Neuronal stem cell (in vitro differentiated cells): ENCODE data around the gene TCHHL1.

ENCODE experiments used
- DNase-seq: peaks from one replicate; pipeline ENCODE4 v3.0.0-alpha.2; 2013; ENCODE audit warnings: low spot score
- H2AFZ ChIP-seq: one replicate; pipeline ENCODE4 v1.6.1; 2013; ENCODE audit warnings: mild to moderate bottlenecking, low read length, inconsistent platforms
- H2AK5ac ChIP-seq: 2 replicates; pipeline ENCODE4 v1.6.1; 2013; ENCODE audit warnings: low read depth, mild to moderate bottlenecking, inconsistent platforms, low read length, moderate library complexity, mixed read lengths
- H2BK120ac ChIP-seq: 2 replicates; pipeline ENCODE4 v1.6.1; 2013; ENCODE audit warnings: low read depth, mild to moderate bottlenecking, inconsistent platforms, low read length, moderate library complexity, mixed read lengths
- H2BK12ac ChIP-seq: one replicate; pipeline ENCODE4 v1.6.1; 2013; ENCODE audit warnings: low read length, inconsistent platforms
- H2BK15ac ChIP-seq: 2 replicates; pipeline ENCODE4 v1.6.1; 2013; ENCODE audit warnings: mild to moderate bottlenecking, low read length, inconsistent platforms, mixed read lengths
- H2BK5ac ChIP-seq: one replicate; pipeline ENCODE4 v1.6.1; 2013; ENCODE audit warnings: inconsistent platforms, mild to moderate bottlenecking, low read length, moderate library complexity
- H3K14ac ChIP-seq: one replicate; pipeline ENCODE4 v1.6.1; 2013; ENCODE audit warnings: low read length, inconsistent platforms
- H3K18ac ChIP-seq: 2 replicates; pipeline ENCODE4 v1.6.1; 2013; ENCODE audit warnings: low read length, inconsistent platforms
- H3K23ac ChIP-seq: 2 replicates; pipeline ENCODE4 v1.6.1; 2013; ENCODE audit warnings: low read depth, mild to moderate bottlenecking, mixed read lengths, low read length, inconsistent platforms; ENCODE audit not compliant: poor library complexity
- H3K27ac ChIP-seq: replicated peaks from 3 replicates; pipeline ENCODE4 v1.5.1; 2013; ENCODE audit warnings: low read length, inconsistent platforms
- H3K27me3 ChIP-seq, 3 experiments: 2 replicates each; pipeline ENCODE4 v1.6.1; 2013; ENCODE audit warnings: low read length in 3 of 3, mild to moderate bottlenecking in 2 of 3, inconsistent platforms in 1 of 3, low read depth in 1 of 3, mixed read lengths in 1 of 3, moderate library complexity in 1 of 3; ENCODE audit not compliant: control insufficient read depth in 3 of 3, insufficient read depth in 3 of 3
- H3K36me3 ChIP-seq, 2 donors: replicated peaks in 1 of 2; 2 replicates each; pipeline ENCODE4 v1.6.1; 2013; ENCODE audit warnings: low read length in 2 of 2; ENCODE audit not compliant: control insufficient read depth in 2 of 2, insufficient read depth in 2 of 2
- H3K4ac ChIP-seq: 2 replicates; pipeline ENCODE4 v1.6.1; 2013; ENCODE audit warnings: inconsistent platforms, mild to moderate bottlenecking, low read length, moderate library complexity
- H3K4me1 ChIP-seq, 2 donors: 1 replicate in 1 of 2; 2 replicates in 1 of 2; pipeline ENCODE4 v1.6.1; 2013; ENCODE audit warnings: low read length in 2 of 2, low read depth in 1 of 2; ENCODE audit not compliant: control insufficient read depth in 2 of 2, insufficient read depth in 1 of 2
- H3K4me2 ChIP-seq: one replicate; pipeline ENCODE4 v1.6.1; 2013; ENCODE audit warnings: mild to moderate bottlenecking, low read length, inconsistent platforms; ENCODE audit not compliant: insufficient read depth, poor library complexity, severe bottlenecking
- H3K4me3 ChIP-seq, 2 donors: 2 replicates each; pipeline ENCODE4 v1.5.1; 2013; ENCODE audit warnings: low read length in 2 of 2, mild to moderate bottlenecking in 2 of 2, inconsistent platforms in 1 of 2, moderate library complexity in 1 of 2
- H3K79me1 ChIP-seq: one replicate; pipeline ENCODE4 v1.6.1; 2013; ENCODE audit warnings: low read depth, mild to moderate bottlenecking, inconsistent platforms, low read length, moderate library complexity
- H3K9ac ChIP-seq: one replicate; pipeline ENCODE4 v1.6.1; 2013; ENCODE audit warnings: mild to moderate bottlenecking, low read depth, low read length, inconsistent platforms; ENCODE audit not compliant: poor library complexity
- H3K9me3 ChIP-seq, 2 donors: replicated peaks in 1 of 2; 2 replicates each; pipeline versions ENCODE3 to v1.6.1; 2013; ENCODE audit warnings: low read length in 2 of 2, mild to moderate bottlenecking in 2 of 2, inconsistent platforms in 1 of 2, low read depth in 1 of 2, mixed read lengths in 1 of 2, moderate library complexity in 1 of 2; ENCODE audit not compliant: control insufficient read depth in 2 of 2, insufficient read depth in 1 of 2
- H4K8ac ChIP-seq: one replicate; pipeline ENCODE4 v1.6.1; 2013; ENCODE audit warnings: low read depth, mild to moderate bottlenecking, inconsistent platforms, low read length, moderate library complexity
- H4K91ac ChIP-seq: one replicate; pipeline ENCODE4 v1.6.1; 2013; ENCODE audit warnings: low read length, low read depth, mild to moderate bottlenecking, inconsistent platforms; ENCODE audit not compliant: poor library complexity
- WGBS, 2 donors: extraction: QIAGEN DNeasy Blood & Tissue Kit; methylation state at CpG; one replicate each; pipeline ENCODE4 v1.1.7; 2013; ENCODE audit warnings: missing lambda C conversion rate in 2 of 2, mixed read lengths in 1 of 2; ENCODE audit not compliant: insufficient read length in 2 of 2, insufficient replicate concordance in 1 of 2; ENCODE audit errors: extremely low coverage in 2 of 2; 5-methylcytosine and 5-hydroxymethylcytosine counted together

TCHHL1 gene

GRCh38 chr1:152042030-152042429 is 46.8 kb downstream of the TCHHL1 start:
- Histone ChIP-seq H2AK5ac (no peak overlapping the region), H3K79me1 (no peaks in the 10 kb centered on the region)
- WGBS, 2 donors: no CpG with 5 or more reads among the region's 1 CpG

GRCh38 chr1:152039886-152040285 is 49.0 kb downstream of the TCHHL1 start:
- Histone ChIP-seq H3K18ac (no peak overlapping the region), H3K14ac (no peak overlapping the region), H4K91ac (no peak overlapping the region), H3K9ac (no peak overlapping the region), H3K4me1 (peaks cover 5 to 7% of the 10 kb centered on the region in 2 donors), H3K4me2 (no peak overlapping the region), H2AK5ac (no peak overlapping the region), H3K4ac (no peak overlapping the region), H4K8ac (no peak overlapping the region), H3K9me3 (no peaks in the 10 kb centered on the region), H2BK5ac (no peak overlapping the region), H3K23ac (no peak overlapping the region), H3K27ac (no peak overlapping the region), H2AFZ (no peak overlapping the region), H2BK15ac (no peak overlapping the region), H3K36me3 (no peaks in the 10 kb centered on the region), H3K27me3 (peaks cover 0 to 66% (median 16%) of the 10 kb centered on the region in 3 experiments), H2BK12ac (no peak overlapping the region), H3K4me3 (no peak overlapping the region), H2BK120ac (no peak overlapping the region), H3K79me1 (no peaks in the 10 kb centered on the region)
- no CpG with 5 or more reads among the region's 1 CpG for WGBS, 2 donors
- DNase-seq: no peak

More at GRCh38 chr1:152042030-152042429, 46.8 kb downstream of the TCHHL1 start:
- Histone ChIP-seq H3K27ac (no peak overlapping the region), H3K36me3 (no peaks in the 10 kb centered on the region), H4K8ac (no peak overlapping the region), H3K4ac (no peak overlapping the region), H2BK5ac (no peak overlapping the region), H3K4me2 (no peak overlapping the region), H2BK15ac (no peak overlapping the region), H2AFZ (no peak overlapping the region), H3K9me3 (no peaks in the 10 kb centered on the region), H2BK12ac (no peak overlapping the region), H3K18ac (no peak overlapping the region), H3K4me1 (no peaks in the 10 kb centered on the region), H3K14ac (no peak overlapping the region), H3K23ac (no peak overlapping the region), H2BK120ac (no peak overlapping the region), H3K27me3 (peaks cover 0 to 45% (median 0%) of the 10 kb centered on the region in 3 experiments), H4K91ac (no peak overlapping the region), H3K9ac (no peak overlapping the region), H3K4me3 (no peak overlapping the region)
- DNase-seq: no peak

GRCh38 chr1:152039461-152039860 is 49.4 kb downstream of the TCHHL1 start:
- Histone ChIP-seq H3K36me3 (no peaks in the 10 kb centered on the region), H3K79me1 (no peaks in the 10 kb centered on the region), H3K4me1 (peaks cover 5 to 10% of the 10 kb centered on the region in 2 donors), H3K27ac (no peak overlapping the region), H3K18ac (no peak overlapping the region), H4K91ac (no peak overlapping the region), H2BK12ac (no peak overlapping the region), H3K23ac (no peak overlapping the region), H3K9me3 (no peaks in the 10 kb centered on the region), H3K4me3 (no peak overlapping the region), H3K9ac (no peak overlapping the region), H2BK5ac (no peak overlapping the region), H2AFZ (no peak overlapping the region), H2BK15ac (no peak overlapping the region), H4K8ac (no peak overlapping the region), H2BK120ac (no peak overlapping the region), H3K14ac (no peak overlapping the region), H3K4me2 (no peak overlapping the region), H3K27me3 (peaks cover 0 to 68% (median 16%) of the 10 kb centered on the region in 3 experiments), H2AK5ac (no peak overlapping the region), H3K4ac (no peak overlapping the region)
- WGBS, 2 donors: no CpG with 5 or more reads among the region's 1 CpG
- DNase-seq: no peak

DNA sequence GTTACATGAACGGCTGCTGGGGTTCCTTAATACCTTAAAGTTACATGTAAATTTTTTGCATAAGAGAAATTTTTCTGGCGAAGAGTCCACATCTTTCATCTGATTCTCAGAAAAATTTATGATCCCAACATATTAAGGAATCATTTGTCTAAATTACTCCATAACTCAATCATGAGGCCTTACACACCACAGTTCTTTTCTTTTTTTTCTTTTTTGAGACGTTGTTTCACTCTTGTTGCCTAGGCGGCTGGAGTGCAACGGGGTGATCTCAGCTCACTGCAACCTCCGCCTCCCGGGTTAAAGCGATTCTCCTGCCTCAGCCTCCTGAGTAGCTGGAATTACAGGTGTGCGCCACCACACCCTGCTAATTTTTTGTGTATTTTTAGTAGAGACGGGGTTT is 50.0 kb downstream of the TCHHL1 start:
- Histone ChIP-seq H2BK120ac (no peak overlapping the region), H3K18ac (no peak overlapping the region), H3K14ac (no peak overlapping the region), H2BK12ac (no peak overlapping the region), H3K79me1 (no peaks in the 10 kb centered on the region), H2BK5ac (no peak overlapping the region), H4K8ac (no peak overlapping the region), H2BK15ac (no peak overlapping the region), H3K9me3 (no peaks in the 10 kb centered on the region), H3K4me3 (no peak overlapping the region), H3K36me3 (no peaks in the 10 kb centered on the region), H2AK5ac (no peak overlapping the region), H3K27me3 (peaks cover 0 to 66% (median 16%) of the 10 kb centered on the region in 3 experiments), H3K23ac (no peak overlapping the region), H2AFZ (no peak overlapping the region), H3K4me1 (peaks cover 5 to 10% of the 10 kb centered on the region in 2 donors), H3K4ac (no peak overlapping the region), H3K9ac (no peak overlapping the region), H3K27ac (no peak overlapping the region), H4K91ac (no peak overlapping the region), H3K4me2 (no peak overlapping the region)
- no peak for DNase-seq
- WGBS, 2 donors: no CpG with 5 or more reads among the region's 10 CpGs
